KBM-7 (cell line): ENCODE results near the gene FAM234A.
"Not testable (repeated sequence)": the region's sequence is repeated elsewhere in the genome, so short reads cannot be mapped to it uniquely, and the experiment has no call there.

Source experiments
- DNase-seq: peaks from one replicate; pipeline ENCODE4 v3.0.0-alpha.2; 2015
- in situ Hi-C: fragments of 300-500 bp; cut with MboI; formaldehyde crosslinking; loops from 2 replicates; pipeline ENCODE4 v1.14.3; 2020; ENCODE audit warnings: low sequenced_read_pairs, low pct_unique_long_range_greater_than_20kb, mixed read lengths

FAM234A gene

GRCh38 chr16:229731-230281, 4.8 kb upstream of the FAM234A start:
- in situ Hi-C loops: no loop called here
- DNase-seq: no peak

- in situ Hi-C loops: not testable (repeated sequence)
Observed at GRCh38 chr16:230351-230750, 4.3 kb upstream of the FAM234A start.

GRCh38 chr16:230949-231348, 3.7 kb upstream of the FAM234A start:
- in situ Hi-C loops: no loop called here
- no peak for DNase-seq

More at GRCh38 chr16:230351-230750, 4.3 kb upstream of the FAM234A start:
- DNase-seq: not testable (repeated sequence)

GRCh38 chr16:239948-240277, 5.3 kb downstream of the FAM234A start:
- in situ Hi-C loops: no loop called here
- DNase-seq: no peak

- in situ Hi-C loops: no loop called here
- no peak for DNase-seq
Observed at GRCh38 chr16:240559-240958, 5.9 kb downstream of the FAM234A start.

GRCh38 chr16:242281-242680, 7.7 kb downstream of the FAM234A start:
- in situ Hi-C loops: no loop called here
- no peak for DNase-seq

- DNase-seq: no peak
- in situ Hi-C loops: no loop called here
Observed at GRCh38 chr16:243348-243747, 8.7 kb downstream of the FAM234A start.

GRCh38 chr16:245105-245504, 10.5 kb downstream of the FAM234A start:
- DNase-seq: no peak
- in situ Hi-C loops: no loop called here

GRCh38 chr16:247027-247426, 12.4 kb downstream of the FAM234A start:
- in situ Hi-C loops: no loop called here
- no peak for DNase-seq

GRCh38 chr16:249431-249830, 14.8 kb downstream of the FAM234A start:
- no peak for DNase-seq
- in situ Hi-C loops: no loop called here

- in situ Hi-C loops: no loop called here
- no peak for DNase-seq
Observed at GRCh38 chr16:252366-253337, 18.0 kb downstream of the FAM234A start.

- in situ Hi-C loops: no loop called here
- no peak for DNase-seq
Observed at GRCh38 chr16:253833-254232, 19.2 kb downstream of the FAM234A start.

- in situ Hi-C loops: no loop called here
- DNase-seq: no peak
Observed at GRCh38 chr16:254461-254860, 19.8 kb downstream of the FAM234A start.

GRCh38 chr16:255183-255582, 20.6 kb downstream of the FAM234A start:
- in situ Hi-C loops: no loop called here
- DNase-seq: no peak

- in situ Hi-C loops: not testable (repeated sequence)
Observed at GRCh38 chr16:258091-258490, 23.5 kb downstream of the FAM234A start.

GRCh38 chr16:259226-259625, 24.6 kb downstream of the FAM234A start:
- no peak for DNase-seq
- in situ Hi-C loops: no loop called here

More at GRCh38 chr16:258091-258490, 23.5 kb downstream of the FAM234A start:
- DNase-seq: not testable (repeated sequence)

GRCh38 chr16:259814-260253, 25.2 kb downstream of the FAM234A start:
- in situ Hi-C loops: no loop called here

GRCh38 chr16:260326-260725, 25.7 kb downstream of the FAM234A start:
- in situ Hi-C loops: no loop called here

More at GRCh38 chr16:259814-260253, 25.2 kb downstream of the FAM234A start:
- DNase-seq: no peak

GRCh38 chr16:261031-261691, 26.5 kb downstream of the FAM234A start:
- DNase-seq: no peak
- in situ Hi-C loops: no loop called here

More at GRCh38 chr16:260326-260725, 25.7 kb downstream of the FAM234A start:
- no peak for DNase-seq
